ENCODE measurements around the gene MLKL.
"Not testable (repeated sequence)": the region's sequence is repeated elsewhere in the genome, so short reads cannot be mapped to it uniquely, and the experiment has no call there.

Gene MLKL

GRCh38 chr16:74673876-74674275, 26.8 kb downstream of the MLKL start:
- no peaks in the 10 kb centered on the region for H3K36me3 ChIP-seq (ENCODE audit: control insufficient read depth, insufficient read depth, low read length)
- 85 to 86% methylated on average over 3 of the region's 3 CpGs for WGBS, 2 experiments
- no peaks in the 10 kb centered on the region for H3K27me3 ChIP-seq (ENCODE audit: control insufficient read depth, insufficient read depth, low read length, poor library complexity, severe bottlenecking)
- no peak overlapping the region for H3K27ac ChIP-seq (ENCODE audit: insufficient read depth, low read depth, low read length, poor library complexity, severe bottlenecking)
- H3K9me3 ChIP-seq (ENCODE audit: control insufficient read depth, low read length), result no peaks in the 10 kb centered on the region
- H3K4me3 ChIP-seq (ENCODE audit: insufficient read depth, low read depth, low read length), result no peak overlapping the region
- no peaks in the 10 kb centered on the region for H3K4me1 ChIP-seq (ENCODE audit: control insufficient read depth, insufficient read depth, low read length)

- H3K4me3 ChIP-seq (ENCODE audit: insufficient read depth, low read depth, low read length); H3K9me3 ChIP-seq (ENCODE audit: control insufficient read depth, low read length); H3K27ac ChIP-seq (ENCODE audit: insufficient read depth, low read depth, low read length, poor library complexity, severe bottlenecking); H3K27me3 ChIP-seq (ENCODE audit: control insufficient read depth, insufficient read depth, low read length, poor library complexity, severe bottlenecking); H3K4me1 ChIP-seq (ENCODE audit: control insufficient read depth, insufficient read depth, low read length): not testable (repeated sequence)
- 90 to 95% methylated on average over 10 of the region's 10 CpGs for WGBS, 2 experiments
- peaks cover 12% of the 10 kb centered on the region for H3K36me3 ChIP-seq (ENCODE audit: control insufficient read depth, insufficient read depth, low read length)
Observed at GRCh38 chr16:74668877-74669276, 31.8 kb downstream of the MLKL start.

GRCh38 chr16:74667255-74667700, 33.4 kb downstream of the MLKL start:
- Histone ChIP-seq H3K27ac (ENCODE audit: insufficient read depth, low read depth, low read length, poor library complexity, severe bottlenecking) (peak overlapping the region; percentile 60), H3K36me3 (ENCODE audit: control insufficient read depth, insufficient read depth, low read length) (peaks cover 27% of the 10 kb centered on the region), H3K27me3 (ENCODE audit: control insufficient read depth, insufficient read depth, low read length, poor library complexity, severe bottlenecking) (no peaks in the 10 kb centered on the region), H3K4me1 (ENCODE audit: control insufficient read depth, insufficient read depth, low read length) (no peaks in the 10 kb centered on the region), H3K9me3 (ENCODE audit: control insufficient read depth, low read length) (no peaks in the 10 kb centered on the region), H3K4me3 (ENCODE audit: insufficient read depth, low read depth, low read length) (peak overlapping the region; percentile 76)
- 6 to 7% methylated on average over 23 of the region's 23 CpGs for WGBS, 2 experiments

- no peaks in the 10 kb centered on the region for H3K9me3 ChIP-seq (ENCODE audit: control insufficient read depth, low read length)
- WGBS, 2 experiments, result 0% methylated on average over 60 to 61 of the region's 63 CpGs
- H3K27me3 ChIP-seq (ENCODE audit: control insufficient read depth, insufficient read depth, low read length, poor library complexity, severe bottlenecking), result no peaks in the 10 kb centered on the region
- peak within 1 kb of the TSS; percentile 70 for H3K27ac ChIP-seq (ENCODE audit: insufficient read depth, low read depth, low read length, poor library complexity, severe bottlenecking)
- peaks cover 29% of the 10 kb centered on the region for H3K36me3 ChIP-seq (ENCODE audit: control insufficient read depth, insufficient read depth, low read length)
- H3K4me1 ChIP-seq (ENCODE audit: control insufficient read depth, insufficient read depth, low read length), result no peaks in the 10 kb centered on the region
- H3K4me3 ChIP-seq (ENCODE audit: insufficient read depth, low read depth, low read length), result peak within 1 kb of the TSS; percentile 76
Observed at GRCh38 chr16:74666425-74667254, 34.0 kb downstream of the MLKL start, which contains the start of gene RFWD3. Gene RFWD3 (minus strand): TSS chr16:74666877. CDS start chr16:74661449, 5,428 bp downstream.

- 9 to 17% methylated on average over 8 of the region's 8 CpGs for WGBS, 2 experiments
Observed at GRCh38 chr16:74666010-74666421, 34.6 kb downstream of the MLKL start.

GRCh38 chr16:74661064-74661463, 39.6 kb downstream of the MLKL start:
- H3K36me3 ChIP-seq (ENCODE audit: control insufficient read depth, insufficient read depth, low read length), result peaks cover 63% of the 10 kb centered on the region
- no peaks in the 10 kb centered on the region for H3K9me3 ChIP-seq (ENCODE audit: control insufficient read depth, low read length)
- no peak overlapping the region for H3K27ac ChIP-seq (ENCODE audit: insufficient read depth, low read depth, low read length, poor library complexity, severe bottlenecking)
- WGBS, 2 experiments, result 93 to 98% methylated on average over 5 of the region's 5 CpGs
- H3K4me1 ChIP-seq (ENCODE audit: control insufficient read depth, insufficient read depth, low read length), result no peaks in the 10 kb centered on the region
- no peak overlapping the region for H3K4me3 ChIP-seq (ENCODE audit: insufficient read depth, low read depth, low read length)
- H3K27me3 ChIP-seq (ENCODE audit: control insufficient read depth, insufficient read depth, low read length, poor library complexity, severe bottlenecking), result no peaks in the 10 kb centered on the region

More at GRCh38 chr16:74666010-74666421, 34.6 kb downstream of the MLKL start:
- Histone ChIP-seq H3K27ac (ENCODE audit: insufficient read depth, low read depth, low read length, poor library complexity, severe bottlenecking) (peak overlapping the region; percentile 70), H3K4me3 (ENCODE audit: insufficient read depth, low read depth, low read length) (peak overlapping the region; percentile 76), H3K4me1 (ENCODE audit: control insufficient read depth, insufficient read depth, low read length) (no peaks in the 10 kb centered on the region), H3K27me3 (ENCODE audit: control insufficient read depth, insufficient read depth, low read length, poor library complexity, severe bottlenecking) (no peaks in the 10 kb centered on the region), H3K9me3 (ENCODE audit: control insufficient read depth, low read length) (no peaks in the 10 kb centered on the region), H3K36me3 (ENCODE audit: control insufficient read depth, insufficient read depth, low read length) (peaks cover 29% of the 10 kb centered on the region)

- peaks cover 63% of the 10 kb centered on the region for H3K36me3 ChIP-seq (ENCODE audit: control insufficient read depth, insufficient read depth, low read length)
Observed at GRCh38 chr16:74660383-74660782, 40.3 kb downstream of the MLKL start.

GRCh38 chr16:74659041-74659440, 41.6 kb downstream of the MLKL start:
- peaks cover 52% of the 10 kb centered on the region for H3K36me3 ChIP-seq (ENCODE audit: control insufficient read depth, insufficient read depth, low read length)

More at GRCh38 chr16:74660383-74660782, 40.3 kb downstream of the MLKL start:
- H3K4me1 ChIP-seq (ENCODE audit: control insufficient read depth, insufficient read depth, low read length), result no peaks in the 10 kb centered on the region
- no peak overlapping the region for H3K4me3 ChIP-seq (ENCODE audit: insufficient read depth, low read depth, low read length)
- no peak overlapping the region for H3K27ac ChIP-seq (ENCODE audit: insufficient read depth, low read depth, low read length, poor library complexity, severe bottlenecking)
- no peaks in the 10 kb centered on the region for H3K27me3 ChIP-seq (ENCODE audit: control insufficient read depth, insufficient read depth, low read length, poor library complexity, severe bottlenecking)
- no peaks in the 10 kb centered on the region for H3K9me3 ChIP-seq (ENCODE audit: control insufficient read depth, low read length)
- WGBS, 2 experiments, result 92 to 96% methylated on average over 4 of the region's 4 CpGs

GRCh38 chr16:74657870-74658642, 42.6 kb downstream of the MLKL start:
- no peaks in the 10 kb centered on the region for H3K27me3 ChIP-seq (ENCODE audit: control insufficient read depth, insufficient read depth, low read length, poor library complexity, severe bottlenecking)
- H3K27ac ChIP-seq (ENCODE audit: insufficient read depth, low read depth, low read length, poor library complexity, severe bottlenecking), result no peak overlapping the region
- H3K36me3 ChIP-seq (ENCODE audit: control insufficient read depth, insufficient read depth, low read length), result peaks cover 43% of the 10 kb centered on the region
- H3K4me3 ChIP-seq (ENCODE audit: insufficient read depth, low read depth, low read length), result no peak overlapping the region
- H3K9me3 ChIP-seq (ENCODE audit: control insufficient read depth, low read length), result no peaks in the 10 kb centered on the region
- 87 to 92% methylated on average over 4 to 5 of the region's 5 CpGs for WGBS, 2 experiments
- no peaks in the 10 kb centered on the region for H3K4me1 ChIP-seq (ENCODE audit: control insufficient read depth, insufficient read depth, low read length)

More at GRCh38 chr16:74659041-74659440, 41.6 kb downstream of the MLKL start:
- no peaks in the 10 kb centered on the region for H3K27me3 ChIP-seq (ENCODE audit: control insufficient read depth, insufficient read depth, low read length, poor library complexity, severe bottlenecking)
- WGBS, 2 experiments, result 81 to 98% methylated on average over 2 of the region's 2 CpGs
- H3K9me3 ChIP-seq (ENCODE audit: control insufficient read depth, low read length), result no peaks in the 10 kb centered on the region
- no peak overlapping the region for H3K27ac ChIP-seq (ENCODE audit: insufficient read depth, low read depth, low read length, poor library complexity, severe bottlenecking)
- no peaks in the 10 kb centered on the region for H3K4me1 ChIP-seq (ENCODE audit: control insufficient read depth, insufficient read depth, low read length)
- H3K4me3 ChIP-seq (ENCODE audit: insufficient read depth, low read depth, low read length), result no peak overlapping the region

- 95 to 98% methylated on average over 3 of the region's 3 CpGs for WGBS, 2 experiments
- Histone ChIP-seq H3K27me3 (ENCODE audit: control insufficient read depth, insufficient read depth, low read length, poor library complexity, severe bottlenecking) (no peaks in the 10 kb centered on the region), H3K4me3 (ENCODE audit: insufficient read depth, low read depth, low read length) (no peak overlapping the region), H3K36me3 (ENCODE audit: control insufficient read depth, insufficient read depth, low read length) (peaks cover 39% of the 10 kb centered on the region), H3K9me3 (ENCODE audit: control insufficient read depth, low read length) (no peaks in the 10 kb centered on the region), H3K4me1 (ENCODE audit: control insufficient read depth, insufficient read depth, low read length) (no peaks in the 10 kb centered on the region), H3K27ac (ENCODE audit: insufficient read depth, low read depth, low read length, poor library complexity, severe bottlenecking) (peak overlapping the region; percentile 68)
Observed at GRCh38 chr16:74654536-74655050, 46.1 kb downstream of the MLKL start.
